ENCODE data around the gene CSF1.

DNA sequence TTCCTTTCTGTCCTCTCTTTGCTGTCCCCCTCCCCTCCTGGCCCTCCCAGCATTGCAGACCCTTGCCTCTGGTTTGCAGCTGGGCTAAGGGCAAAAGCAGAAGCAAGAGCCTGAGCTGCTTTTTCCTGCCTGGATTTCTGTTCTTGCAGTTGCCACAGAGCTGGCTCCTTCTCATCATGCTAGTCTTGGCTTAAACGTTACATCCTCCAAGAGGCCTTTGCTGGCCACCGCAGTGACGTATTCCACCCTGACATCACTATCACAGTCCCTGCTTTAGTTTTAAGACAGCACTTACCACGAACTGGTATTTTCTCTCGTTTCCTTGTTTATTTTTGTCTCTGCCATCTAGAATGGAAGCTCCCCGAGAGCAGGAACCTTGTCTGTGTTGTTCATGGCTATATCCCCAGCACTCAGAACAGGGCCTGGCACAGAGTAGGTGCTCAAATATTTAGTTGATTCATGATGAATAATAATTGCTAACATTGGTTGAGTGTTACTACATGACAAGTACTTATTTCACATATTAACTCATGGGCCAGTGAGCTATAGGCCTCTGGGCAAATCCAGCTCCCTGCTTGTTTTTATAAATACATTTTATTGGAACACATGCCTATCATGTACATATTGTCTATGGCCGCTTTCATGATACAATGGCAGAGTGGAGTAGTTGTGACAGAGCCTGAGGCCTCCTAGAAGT is 13.2 kb upstream of the CSF1 start:
- no peak for TF ChIP-seq CTCF (IDR thresholded peaks at IDR 0.05)
- TF ChIP-seq POLR2AphosphoS5 (IDR thresholded peaks at IDR 0.05): no peak
- TF ChIP-seq POLR2A (IDR thresholded peaks at IDR 0.05): no peak

Data from prostate gland (tissue), 2 donors.